Effector memory CD8-positive, alpha-beta T cell (primary cell): ENCODE data around the gene GJC2.

ENCODE experiments used
- ATAC-seq: fragments of 150-1000 bp; cut with Tn5 transposase; replicated peaks from 2 replicates; pipeline ENCODE4 v1.10.0; 2021; ENCODE audit warnings: mild to moderate bottlenecking, moderate library complexity
- DNase-seq, 3 experiments: peaks; one replicate each; pipeline ENCODE4 v3.0.0; 2021
- H3K27ac Mint-ChIP-seq, 2 donors: one replicate each; pipeline ENCODE4 v1.8.0; 2022; ENCODE audit warnings: mild to moderate bottlenecking in 2 of 2, mixed read lengths in 2 of 2, moderate library complexity in 2 of 2
- H3K27me3 Mint-ChIP-seq, 2 donors: one replicate each; pipeline ENCODE4 v1.8.0; 2022; ENCODE audit warnings: mixed read lengths in 2 of 2
- H3K36me3 Mint-ChIP-seq: one replicate; pipeline ENCODE4 v1.8.0; 2022; ENCODE audit warnings: mild to moderate bottlenecking, moderate library complexity, mixed read lengths; ENCODE audit not compliant: insufficient read depth
- H3K4me1 Mint-ChIP-seq, 2 donors: one replicate each; pipeline ENCODE4 v1.8.0; 2022; ENCODE audit warnings: low read depth in 2 of 2, mixed read lengths in 2 of 2
- H3K4me3 Mint-ChIP-seq, 2 donors: one replicate each; pipeline ENCODE4 v1.8.0; 2022; ENCODE audit warnings: mild to moderate bottlenecking in 2 of 2, mixed read lengths in 2 of 2, moderate library complexity in 2 of 2
- H3K9me3 Mint-ChIP-seq, 2 donors: one replicate each; pipeline ENCODE4 v1.8.0; 2022; ENCODE audit warnings: mixed read lengths in 2 of 2

GJC2 gene

DNA sequence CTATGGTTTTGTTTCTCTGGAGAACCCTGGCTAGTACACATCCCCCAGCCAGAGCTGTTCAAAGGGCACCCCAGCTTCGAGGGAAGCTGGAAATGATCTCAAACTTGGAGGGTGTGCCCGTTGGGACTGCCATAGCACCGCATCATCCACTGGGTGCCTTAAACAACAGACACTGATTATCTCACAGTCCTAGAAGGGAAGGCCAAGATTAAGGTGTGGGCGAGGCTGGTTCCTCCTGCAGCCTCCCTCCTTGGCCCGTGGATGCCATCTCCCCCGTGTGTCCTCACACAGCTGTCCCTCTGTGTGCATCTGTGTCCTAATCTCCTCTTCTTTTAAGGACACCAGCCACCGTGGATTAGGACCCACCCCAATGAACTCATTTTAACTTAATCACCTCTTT, 11.6 kb downstream of the GJC2 start:
- DNase-seq (no peak), ATAC-seq (no peak)
- Mint-ChIP-seq H3K36me3 (peaks cover 38% of the 10 kb centered on the region), H3K4me3 (no peak overlapping the region), H3K9me3 (no peaks in the 10 kb centered on the region), H3K27ac (no peak overlapping the region), H3K4me1 (peaks cover 12% of the 10 kb centered on the region in 2 donors), H3K27me3 (no peaks in the 10 kb centered on the region)

DNA sequence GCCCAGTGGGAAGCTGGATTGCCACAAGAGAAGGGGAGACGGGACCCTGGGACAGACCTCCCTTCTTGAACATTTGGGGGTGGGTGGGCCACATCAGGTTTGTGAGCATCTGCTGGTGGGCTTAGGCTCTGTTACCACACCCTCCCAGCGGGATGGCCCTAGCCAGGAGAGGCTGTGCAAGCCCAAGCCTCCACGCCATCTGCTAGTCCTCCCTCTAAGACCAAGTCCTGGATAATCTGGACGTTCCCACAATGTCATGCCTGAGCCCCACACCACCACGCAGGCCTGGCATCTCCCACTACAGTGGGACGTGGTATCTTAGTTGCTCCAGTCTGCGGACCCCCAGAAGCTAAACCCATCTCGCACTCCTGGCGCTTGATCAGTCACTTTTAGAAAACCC, 12.1 kb downstream of the GJC2 start:
- DNase-seq, result no peak
- H3K27ac Mint-ChIP-seq, result peak overlapping the region in 1 of 2 donors; percentile 41
- no peak for ATAC-seq
- H3K4me1 Mint-ChIP-seq, result peaks cover 16% of the 10 kb centered on the region in 2 donors
- H3K4me3 Mint-ChIP-seq, result no peak overlapping the region
- H3K27me3 Mint-ChIP-seq, result no peaks in the 10 kb centered on the region
- H3K36me3 Mint-ChIP-seq, result peaks cover 42% of the 10 kb centered on the region
- no peaks in the 10 kb centered on the region for H3K9me3 Mint-ChIP-seq

DNA sequence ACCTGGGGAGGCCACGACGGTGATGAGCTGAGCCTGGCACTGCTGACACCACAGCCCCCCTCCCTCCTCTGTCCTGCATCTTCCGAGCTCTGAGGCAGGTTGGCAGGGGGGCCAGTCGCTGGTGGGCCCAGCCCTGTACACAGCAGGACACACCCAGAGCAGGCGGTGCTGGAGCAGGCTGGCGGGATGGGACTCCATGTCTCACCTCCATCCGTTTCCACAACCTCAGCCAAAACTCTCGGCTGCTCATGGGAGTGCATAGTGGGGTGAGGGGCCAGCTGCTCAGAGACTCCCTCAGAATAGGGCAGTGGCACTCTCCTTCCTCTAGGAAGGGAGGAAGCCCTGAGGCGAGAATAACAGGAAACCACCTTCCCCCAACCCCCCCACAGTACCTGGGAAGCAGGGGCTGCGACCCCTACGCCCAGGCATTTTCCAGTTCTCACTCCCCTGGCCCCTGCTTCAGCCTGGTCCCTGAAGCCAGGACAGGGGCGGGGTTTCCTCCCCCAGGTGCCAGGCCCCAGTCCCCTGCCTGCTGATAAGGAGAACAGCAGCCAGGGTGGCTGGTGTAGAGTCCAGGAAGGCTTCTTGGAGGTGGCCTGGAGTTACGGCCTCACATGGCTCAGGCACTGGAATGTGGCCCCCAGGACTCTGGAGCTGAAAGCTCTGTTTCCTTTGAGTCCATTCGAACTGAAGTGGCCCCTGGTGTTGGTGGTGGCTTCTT, 12.7 kb downstream of the GJC2 start:
- Mint-ChIP-seq H3K27me3 (no peaks in the 10 kb centered on the region), H3K4me3 (no peak overlapping the region), H3K36me3 (peaks cover 42% of the 10 kb centered on the region), H3K4me1 (peaks cover 17 to 18% of the 10 kb centered on the region in 2 donors), H3K27ac (peak overlapping the region in 1 of 2 donors; percentile 41), H3K9me3 (no peaks in the 10 kb centered on the region)
- ATAC-seq (no peak), DNase-seq (no peak)

DNA sequence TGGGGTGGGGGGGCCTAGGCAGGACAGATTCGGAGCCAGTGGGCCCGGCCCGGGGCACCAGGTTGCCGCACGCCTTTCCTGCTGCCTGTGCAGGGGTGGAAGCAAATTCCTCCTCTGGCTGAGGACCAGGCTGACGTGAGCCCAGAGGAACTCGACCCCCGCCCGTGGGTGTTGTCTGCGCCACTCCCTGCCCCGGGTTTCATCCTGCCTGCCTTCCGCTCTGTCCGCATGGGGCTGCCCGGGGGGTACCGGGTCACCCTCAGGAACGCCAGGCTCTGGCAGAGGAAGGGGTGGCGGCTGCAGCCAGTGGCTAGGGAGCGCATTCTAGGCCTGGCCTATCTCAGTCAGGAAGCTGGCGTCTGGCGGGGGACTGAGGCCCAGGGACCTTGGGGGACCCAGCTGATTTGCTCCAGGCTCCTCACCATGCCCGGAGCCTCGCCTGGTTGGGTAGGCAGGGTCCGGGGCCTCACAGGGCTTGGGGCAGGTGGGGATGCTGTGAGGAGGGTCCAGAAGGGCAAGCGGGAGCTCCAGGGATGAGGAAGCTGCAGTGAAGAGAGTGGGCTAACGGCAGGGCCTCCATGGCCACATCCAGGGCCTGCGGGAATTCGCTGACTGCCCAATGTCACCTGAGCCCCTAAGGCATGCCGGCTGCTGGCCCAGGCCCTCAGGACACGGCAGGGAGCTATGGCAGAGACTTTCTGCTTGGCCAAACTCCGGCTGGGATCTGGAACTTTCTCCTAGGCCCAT, 13.4 kb downstream of the GJC2 start:
- Mint-ChIP-seq H3K27me3 (no peaks in the 10 kb centered on the region), H3K4me1 (peaks cover 17 to 18% of the 10 kb centered on the region in 2 donors), H3K9me3 (no peaks in the 10 kb centered on the region), H3K27ac (peak overlapping the region in 1 of 2 donors; percentile 41), H3K4me3 (no peak overlapping the region), H3K36me3 (peaks cover 42% of the 10 kb centered on the region)
- ATAC-seq, result no peak
- no peak for DNase-seq

DNA sequence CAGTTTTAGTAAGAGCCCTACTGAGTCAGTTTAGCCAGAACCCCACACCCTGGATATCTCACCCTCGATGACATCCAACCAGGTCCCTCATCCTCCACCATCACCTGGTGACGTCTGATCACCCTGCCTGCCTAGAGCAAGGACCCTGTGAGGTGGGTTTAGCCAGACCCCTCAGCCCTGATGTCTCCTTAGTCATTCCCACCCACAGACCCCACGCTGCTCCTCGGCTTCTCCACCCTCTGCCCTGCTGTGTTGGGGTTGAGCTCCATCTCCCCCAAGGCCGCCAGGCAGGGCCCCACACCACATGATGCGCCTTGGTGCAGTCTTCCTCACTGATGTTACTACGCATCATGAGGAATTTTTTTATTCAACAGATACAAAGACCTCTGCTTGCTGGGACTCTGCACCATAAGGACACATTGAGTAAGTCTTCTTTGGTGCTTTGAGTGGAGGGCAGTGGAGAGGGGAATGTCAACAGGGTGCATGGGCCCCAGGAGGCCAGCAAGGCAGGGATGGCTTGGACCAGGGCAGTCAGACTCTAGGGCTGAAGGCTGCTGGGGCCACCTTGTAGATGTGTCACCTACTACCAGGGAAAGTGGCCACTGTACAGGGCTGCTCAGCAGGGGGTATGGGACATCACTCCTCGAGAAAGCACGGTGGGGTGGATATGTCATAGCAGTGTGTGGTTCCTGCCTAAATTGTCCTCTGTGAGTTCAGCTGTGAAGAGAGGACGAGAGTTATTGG, 14.2 kb downstream of the GJC2 start:
- Mint-ChIP-seq H3K9me3 (no peaks in the 10 kb centered on the region), H3K27me3 (no peaks in the 10 kb centered on the region), H3K27ac (peak overlapping the region; percentile 93), H3K4me3 (peak overlapping the region; percentile 71 to 85), H3K4me1 (peaks cover 21 to 22% of the 10 kb centered on the region in 2 donors), H3K36me3 (peaks cover 42% of the 10 kb centered on the region)
- no peak for ATAC-seq
- no peak for DNase-seq

DNA sequence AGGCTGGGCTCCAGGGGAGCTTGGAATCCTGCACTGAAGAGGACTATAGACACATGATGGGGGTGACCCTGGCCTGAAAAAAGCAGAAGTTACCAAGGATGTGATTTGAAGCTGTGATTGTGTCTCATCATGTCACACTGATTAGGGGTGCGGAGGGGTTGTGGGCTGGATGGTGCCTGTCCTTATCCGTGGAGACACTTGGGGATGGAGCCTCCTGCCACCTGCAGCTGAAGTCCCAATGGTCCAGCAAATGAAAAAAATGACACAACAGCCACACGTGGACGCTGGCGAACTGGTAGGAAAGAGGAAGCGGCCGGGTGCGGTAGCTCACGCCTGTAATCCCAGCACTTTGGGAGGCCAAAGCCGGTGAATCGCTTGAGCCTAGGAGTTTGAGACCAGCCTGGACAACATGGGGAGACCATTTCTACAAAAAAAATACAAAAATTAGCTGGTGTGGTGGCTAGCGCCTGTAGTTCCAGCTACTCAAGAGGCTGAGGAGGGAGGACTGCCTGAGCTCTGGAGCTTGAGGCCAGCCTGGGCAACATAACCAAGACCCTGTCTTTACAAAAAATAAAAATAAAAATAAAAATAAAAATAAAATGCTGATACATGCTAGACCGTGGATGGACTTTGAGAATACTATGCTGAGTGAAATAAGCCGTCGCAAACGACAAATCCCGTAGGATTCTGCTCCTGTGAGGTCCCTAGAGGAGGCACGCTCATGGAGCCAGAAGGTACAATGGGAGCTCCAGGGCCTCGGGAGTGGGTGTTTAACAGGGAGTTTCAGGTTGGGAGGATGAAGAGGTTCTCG, 15.0 kb downstream of the GJC2 start:
- DNase-seq, result no peak
- Mint-ChIP-seq H3K27me3 (no peaks in the 10 kb centered on the region), H3K4me1 (peaks cover 21 to 27% of the 10 kb centered on the region in 2 donors), H3K9me3 (no peaks in the 10 kb centered on the region), H3K27ac (peak overlapping the region; percentile 93), H3K36me3 (peaks cover 37% of the 10 kb centered on the region), H3K4me3 (peak overlapping the region; percentile 71 to 85)
- ATAC-seq, result no peak

DNA sequence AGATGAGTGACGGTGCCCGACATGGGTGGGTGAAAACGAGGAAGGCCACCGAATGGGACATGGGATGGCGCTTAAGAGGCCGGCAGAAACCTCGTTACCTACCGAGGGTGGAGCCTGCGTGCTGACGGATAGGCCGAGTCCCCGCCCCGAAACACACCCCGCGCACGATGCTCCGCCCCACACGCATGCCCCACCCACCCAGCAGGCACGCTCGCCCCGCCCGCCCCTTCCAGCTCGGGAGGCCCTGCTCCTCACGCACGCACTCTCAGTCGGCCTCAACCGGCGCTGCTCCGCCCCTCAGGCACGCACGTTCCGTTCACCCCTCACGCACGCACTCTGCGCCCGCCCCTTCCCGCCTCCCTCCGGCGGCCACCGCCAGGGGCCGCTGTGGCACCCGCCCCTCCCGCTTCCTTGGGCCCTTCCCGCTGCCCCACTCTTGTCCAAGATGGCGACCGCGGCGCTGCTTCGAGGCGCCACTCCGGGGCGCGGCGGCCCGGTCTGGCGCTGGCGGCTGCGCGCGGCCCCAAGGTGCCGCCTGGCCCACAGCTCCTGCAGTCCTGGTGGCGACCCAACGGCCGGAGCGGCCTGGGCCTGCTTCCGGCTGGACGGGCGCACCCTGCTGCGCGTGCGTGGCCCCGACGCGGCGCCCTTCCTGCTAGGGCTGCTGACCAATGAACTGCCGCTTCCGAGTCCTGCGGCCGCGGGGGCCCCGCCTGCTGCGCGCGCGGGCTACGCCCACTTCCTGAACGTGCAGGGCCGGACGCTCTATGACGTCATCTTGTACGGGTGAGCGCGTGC, 15.8 kb downstream of the GJC2 start, which contains the start of gene IBA57:
IBA57 (plus strand) TSS at position 433 of the 798 bp plus-strand sequence; CDS start at position 446, 13 bp downstream.
- Mint-ChIP-seq H3K36me3 (peaks cover 37% of the 10 kb centered on the region), H3K4me3 (peak within 1 kb of the TSS; percentile 71 to 85), H3K9me3 (no peaks in the 10 kb centered on the region), H3K4me1 (peaks cover 21 to 27% of the 10 kb centered on the region in 2 donors), H3K27ac (peak within 1 kb of the TSS; percentile 93), H3K27me3 (no peaks in the 10 kb centered on the region)
- ATAC-seq (peak; percentile 78), DNase-seq (peak; percentile 99)

DNA sequence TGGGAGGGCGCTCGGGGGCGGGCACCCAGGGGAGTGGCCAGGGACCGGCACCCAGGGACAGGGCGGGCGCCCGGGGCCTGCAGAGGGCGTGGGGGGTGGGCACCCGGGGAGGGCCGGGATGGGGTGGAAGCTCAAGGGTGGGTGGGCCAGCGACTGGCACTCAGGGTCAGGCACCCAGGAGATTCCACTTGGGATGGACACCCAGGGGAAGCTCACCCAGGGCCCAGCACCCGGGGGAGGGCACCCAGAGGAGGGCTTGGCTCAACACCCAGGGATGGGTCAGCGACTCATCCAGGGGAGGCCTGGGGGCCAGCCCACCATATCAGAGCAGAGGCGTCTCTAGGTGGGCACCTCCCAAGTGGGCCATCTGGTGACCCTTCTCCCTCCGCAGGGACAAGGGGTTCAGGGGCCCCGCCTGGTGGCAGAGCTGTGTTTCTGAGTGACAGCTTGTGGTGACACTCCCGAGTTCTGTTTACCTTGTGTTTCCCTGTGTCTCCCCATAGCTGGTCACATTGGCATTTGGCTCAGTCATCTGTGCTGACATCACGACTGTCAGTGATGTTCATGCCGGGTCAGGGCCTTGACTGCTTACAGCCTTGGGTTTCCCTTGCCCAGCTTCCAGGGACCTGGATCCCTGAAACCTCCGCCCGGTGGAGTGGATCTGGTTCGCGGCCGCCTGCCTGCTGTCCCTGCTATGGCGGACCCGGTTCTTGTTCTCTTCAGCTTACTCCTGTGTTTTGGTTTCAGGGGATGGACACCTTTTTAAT, 16.6 kb downstream of the GJC2 start:
- Mint-ChIP-seq H3K9me3 (no peaks in the 10 kb centered on the region), H3K27me3 (no peaks in the 10 kb centered on the region), H3K4me3 (peak overlapping the region; percentile 71 to 85), H3K27ac (peak overlapping the region; percentile 93), H3K36me3 (peaks cover 40% of the 10 kb centered on the region), H3K4me1 (peaks cover 21 to 27% of the 10 kb centered on the region in 2 donors)
- DNase-seq (peak; percentile 55 to 67 (median 60)), ATAC-seq (peak; percentile 27)

DNA sequence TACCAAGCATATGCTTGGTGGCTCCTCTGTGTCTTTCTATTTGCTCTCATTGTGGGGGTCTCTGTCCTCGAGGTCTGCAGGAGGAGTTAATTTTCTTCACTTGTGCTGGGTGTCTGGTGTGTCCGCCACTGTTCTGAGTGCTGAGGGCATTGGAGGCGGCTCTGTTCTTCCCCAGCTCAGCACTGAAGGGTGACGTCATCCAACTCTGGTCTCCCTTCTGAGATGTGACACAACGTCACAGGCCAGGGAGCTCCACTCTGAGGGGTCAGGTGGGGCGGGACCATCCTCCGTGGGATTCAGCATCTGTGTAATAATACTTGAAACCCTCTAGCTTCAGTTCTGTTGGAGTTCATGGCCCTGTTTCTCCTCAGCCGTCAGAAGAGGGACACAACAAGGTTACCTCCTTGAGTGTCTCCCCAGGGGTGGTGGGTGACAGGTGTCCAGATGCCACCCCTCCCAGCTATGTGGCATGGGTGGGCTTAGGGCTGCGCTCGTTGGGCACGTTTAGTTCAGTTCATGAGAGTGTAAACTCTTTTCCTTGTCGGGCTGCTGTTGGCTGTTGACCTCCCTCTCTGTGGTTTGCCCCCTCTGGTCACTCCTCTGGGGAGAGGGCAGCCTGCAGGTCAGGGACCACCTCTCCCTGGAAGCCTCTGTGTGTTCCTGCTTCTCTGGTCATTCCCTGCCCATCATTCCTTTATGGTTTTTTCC, 19.0 kb downstream of the GJC2 start:
- ATAC-seq (no peak), DNase-seq (no peak)
- Mint-ChIP-seq H3K9me3 (no peaks in the 10 kb centered on the region), H3K27me3 (no peaks in the 10 kb centered on the region), H3K36me3 (peaks cover 43% of the 10 kb centered on the region), H3K4me3 (no peak overlapping the region), H3K27ac (peak overlapping the region in 1 of 2 donors; percentile 93), H3K4me1 (peaks cover 21 to 34% of the 10 kb centered on the region in 2 donors)

DNA sequence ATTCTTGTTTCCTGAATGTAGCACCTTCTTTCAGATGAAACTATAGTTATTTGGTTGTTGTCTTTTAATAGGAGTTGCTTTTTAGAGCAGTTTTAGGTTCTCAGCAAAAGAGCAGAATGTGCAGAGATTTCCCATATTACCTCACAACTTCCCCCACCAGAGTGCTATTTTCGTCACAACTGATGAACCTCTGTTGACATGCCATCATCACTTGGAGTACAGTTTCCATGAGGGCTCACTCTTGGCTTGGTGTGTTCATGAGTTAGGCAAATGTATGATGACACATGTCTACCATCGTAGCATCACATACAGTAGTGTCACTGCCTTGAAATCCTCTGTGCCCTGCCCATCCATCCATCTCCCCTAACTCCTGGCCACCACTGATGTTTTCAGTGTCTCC, 19.6 kb downstream of the GJC2 start:
- no peak overlapping the region for H3K4me3 Mint-ChIP-seq
- no peak for DNase-seq
- no peak for ATAC-seq
- peaks cover 37% of the 10 kb centered on the region for H3K36me3 Mint-ChIP-seq
- H3K4me1 Mint-ChIP-seq, result peaks cover 21 to 32% of the 10 kb centered on the region in 2 donors
- no peaks in the 10 kb centered on the region for H3K27me3 Mint-ChIP-seq
- no peaks in the 10 kb centered on the region for H3K9me3 Mint-ChIP-seq
- H3K27ac Mint-ChIP-seq, result peak overlapping the region in 1 of 2 donors; percentile 62

DNA sequence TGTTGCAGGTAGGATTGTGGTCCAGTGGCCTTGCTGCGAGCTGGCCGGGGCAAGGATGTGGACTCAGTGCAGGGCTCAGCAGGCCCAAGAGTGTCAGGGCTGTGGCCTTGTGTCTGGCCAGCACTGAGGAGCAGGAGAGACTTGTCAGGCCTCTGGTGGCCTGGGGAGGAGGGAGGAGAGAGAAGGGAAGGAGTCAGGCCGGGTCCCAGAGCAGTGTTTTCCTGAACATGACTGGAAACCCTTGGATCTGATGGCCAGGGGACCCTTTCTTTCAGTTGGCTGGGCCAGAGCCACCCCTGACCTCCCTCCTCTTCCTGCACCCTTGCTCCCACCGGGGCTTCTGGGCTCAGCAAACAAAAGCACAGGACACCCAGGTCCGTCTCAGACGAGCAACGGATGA, 20.9 kb downstream of the GJC2 start:
- no peaks in the 10 kb centered on the region for H3K27me3 Mint-ChIP-seq
- no peaks in the 10 kb centered on the region for H3K9me3 Mint-ChIP-seq
- H3K27ac Mint-ChIP-seq, result no peak overlapping the region
- no peak overlapping the region for H3K4me3 Mint-ChIP-seq
- no peak for ATAC-seq
- H3K36me3 Mint-ChIP-seq, result peaks cover 37% of the 10 kb centered on the region
- DNase-seq, result no peak
- H3K4me1 Mint-ChIP-seq, result peaks cover 14 to 23% of the 10 kb centered on the region in 2 donors
